ENCODE measurements around the gene NR6A1.

Gene NR6A1

DNA sequence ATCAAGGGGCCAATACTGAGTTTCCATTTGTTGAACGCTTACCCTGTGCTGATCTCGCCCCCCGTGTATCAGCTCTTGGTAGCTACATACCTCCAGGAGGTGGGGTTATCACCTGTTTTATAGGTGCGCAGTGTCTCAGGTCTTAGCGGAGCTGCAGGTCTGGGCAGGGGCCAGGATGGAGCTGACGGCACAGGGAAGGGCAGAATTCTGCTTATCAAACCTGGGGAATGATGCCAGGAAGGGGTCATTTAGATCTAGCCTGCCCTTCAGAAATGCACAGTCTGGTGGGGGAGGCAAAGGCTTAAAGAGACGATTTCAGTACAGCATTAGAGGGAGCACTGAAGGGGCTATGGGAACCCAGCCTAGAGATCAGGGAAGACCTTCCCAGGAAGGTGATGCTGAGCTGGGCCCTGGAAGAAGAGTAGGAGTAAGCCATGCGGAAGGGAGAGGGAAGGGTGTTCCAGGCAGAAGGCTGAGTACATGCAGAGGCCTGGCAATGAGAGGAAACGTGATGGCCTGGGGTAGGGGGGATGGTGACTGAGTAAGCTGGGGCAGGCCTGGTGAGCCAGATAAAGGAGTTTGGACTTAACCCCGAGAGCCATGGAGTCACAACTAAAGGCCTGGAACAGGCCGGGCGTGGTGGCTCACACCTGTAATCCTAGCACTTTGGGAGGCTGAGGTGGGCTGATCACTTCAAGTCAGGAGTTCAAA lies 37.3 kb upstream of the NR6A1 start:
- no peak overlapping the region for H4K5ac ChIP-seq (ENCODE audit: low read length)
- H2BK15ac ChIP-seq (replicated peaks; ENCODE audit: low read depth): no peak overlapping the region
- no peaks in the 10 kb centered on the region for H3K27me3 ChIP-seq (ENCODE audit: insufficient read depth, low read length, poor library complexity)
- H3K9ac ChIP-seq (ENCODE audit: low read length): no peak overlapping the region
- H3K23ac ChIP-seq (ENCODE audit: low read length): no peak overlapping the region
- no peak overlapping the region for H3K56ac ChIP-seq (ENCODE audit: low read length)
- H2AK5ac ChIP-seq (ENCODE audit: low read length): no peak overlapping the region
- H3K4ac ChIP-seq (ENCODE audit: low read depth, low read length): no peak overlapping the region
- no peaks in the 10 kb centered on the region for H3K79me2 ChIP-seq (ENCODE audit: control insufficient read depth, insufficient read depth, low read length)
- no peak overlapping the region for H2BK5ac ChIP-seq (ENCODE audit: low read length)
- no peak overlapping the region for H4K8ac ChIP-seq (ENCODE audit: low read depth, low read length)
- H3K79me1 ChIP-seq (ENCODE audit: low read length): no peaks in the 10 kb centered on the region
- H3K4me3 ChIP-seq (ENCODE audit: low read length): no peak overlapping the region
- H3K4me2 ChIP-seq (ENCODE audit: low read length): no peak overlapping the region
- H3K4me1 ChIP-seq (ENCODE audit: control insufficient read depth, low read depth, low read length): peaks cover 7% of the 10 kb centered on the region
- no peak overlapping the region for H3K18ac ChIP-seq (ENCODE audit: low read length)
- H3K27ac ChIP-seq (ENCODE audit: low read depth, low read length): no peak overlapping the region
- no peak for DNase-seq
- no peaks in the 10 kb centered on the region for H3K36me3 ChIP-seq (ENCODE audit: control insufficient read depth, insufficient read depth, low read length)
- WGBS (ENCODE audit: extremely low coverage, insufficient coverage, low lambda C conversion rate): no CpG with 5 or more reads among the region's 12 CpGs
- no peak overlapping the region for H2BK120ac ChIP-seq (ENCODE audit: low read depth, low read length)

DNA sequence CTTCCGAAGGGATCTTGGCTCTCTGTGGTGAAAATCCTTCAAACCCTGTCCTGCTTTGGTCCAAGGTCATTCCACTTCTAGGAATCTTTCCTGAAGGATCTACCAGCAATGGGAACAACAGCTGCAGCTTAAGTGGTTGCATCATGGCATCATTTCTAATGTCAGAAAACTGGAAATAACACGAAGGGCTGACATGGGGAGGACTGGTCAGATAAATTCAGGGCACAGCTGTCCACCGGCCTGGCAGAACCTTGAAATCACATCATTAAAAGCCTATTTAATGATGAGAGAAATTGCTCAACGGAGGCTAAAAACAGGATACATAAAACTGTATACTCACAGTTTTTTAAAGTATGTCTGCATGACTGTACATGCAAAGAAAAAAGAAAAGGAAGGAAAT lies 34.1 kb upstream of the NR6A1 start:
- Histone ChIP-seq H3K23ac (ENCODE audit: low read length) (no peak overlapping the region), H3K4ac (ENCODE audit: low read depth, low read length) (no peak overlapping the region), H4K5ac (ENCODE audit: low read length) (no peak overlapping the region), H2AK5ac (ENCODE audit: low read length) (no peak overlapping the region), H3K56ac (ENCODE audit: low read length) (no peak overlapping the region), H2BK120ac (ENCODE audit: low read depth, low read length) (no peak overlapping the region), H3K4me1 (ENCODE audit: control insufficient read depth, low read depth, low read length) (no peaks in the 10 kb centered on the region), H3K9ac (ENCODE audit: low read length) (no peak overlapping the region), H3K79me2 (ENCODE audit: control insufficient read depth, insufficient read depth, low read length) (no peaks in the 10 kb centered on the region), H3K79me1 (ENCODE audit: low read length) (no peaks in the 10 kb centered on the region), H4K8ac (ENCODE audit: low read depth, low read length) (no peak overlapping the region), H3K18ac (ENCODE audit: low read length) (no peak overlapping the region), H3K27ac (ENCODE audit: low read depth, low read length) (no peak overlapping the region), H3K4me3 (ENCODE audit: low read length) (no peak overlapping the region), H3K36me3 (ENCODE audit: control insufficient read depth, insufficient read depth, low read length) (no peaks in the 10 kb centered on the region), H3K4me2 (ENCODE audit: low read length) (no peak overlapping the region), H2BK5ac (ENCODE audit: low read length) (no peak overlapping the region), H2BK15ac (replicated peaks; ENCODE audit: low read depth) (no peak overlapping the region), H3K27me3 (ENCODE audit: insufficient read depth, low read length, poor library complexity) (no peaks in the 10 kb centered on the region)
- DNase-seq: no peak
- WGBS (ENCODE audit: extremely low coverage, insufficient coverage, low lambda C conversion rate): no CpG with 5 or more reads among the region's 4 CpGs

DNA sequence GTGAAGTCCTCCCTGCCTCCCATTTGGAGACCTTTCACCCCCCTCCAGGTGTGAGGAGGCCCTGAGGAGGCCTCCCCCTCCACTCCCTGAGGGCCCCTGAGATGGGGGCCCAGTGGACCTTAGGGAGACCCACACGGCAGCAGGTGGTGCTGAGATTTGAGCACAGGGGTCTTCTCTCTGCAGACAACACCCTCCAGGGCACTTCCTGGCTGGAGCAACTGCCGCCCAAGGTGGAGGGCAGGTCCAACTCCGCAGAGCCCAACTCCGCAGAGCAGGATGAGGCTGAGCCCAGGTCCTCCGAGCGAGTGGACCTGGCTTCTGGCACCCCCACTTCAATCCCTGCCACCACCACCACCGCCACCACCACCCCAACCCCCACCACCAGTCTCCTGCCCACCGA lies 32.8 kb upstream of the NR6A1 start:
- no peaks in the 10 kb centered on the region for H3K27me3 ChIP-seq (ENCODE audit: insufficient read depth, low read length, poor library complexity)
- no CpG with 5 or more reads among the region's 8 CpGs for WGBS (ENCODE audit: extremely low coverage, insufficient coverage, low lambda C conversion rate)
- H3K4ac ChIP-seq (ENCODE audit: low read depth, low read length): no peak overlapping the region
- no peaks in the 10 kb centered on the region for H3K36me3 ChIP-seq (ENCODE audit: control insufficient read depth, insufficient read depth, low read length)
- H3K4me2 ChIP-seq (ENCODE audit: low read length): no peak overlapping the region
- H3K4me1 ChIP-seq (ENCODE audit: control insufficient read depth, low read depth, low read length): no peaks in the 10 kb centered on the region
- DNase-seq: no peak
- H3K23ac ChIP-seq (ENCODE audit: low read length): no peak overlapping the region
- no peak overlapping the region for H4K8ac ChIP-seq (ENCODE audit: low read depth, low read length)
- H3K79me1 ChIP-seq (ENCODE audit: low read length): no peaks in the 10 kb centered on the region
- H2BK15ac ChIP-seq (replicated peaks; ENCODE audit: low read depth): no peak overlapping the region
- no peak overlapping the region for H3K9ac ChIP-seq (ENCODE audit: low read length)
- no peak overlapping the region for H2BK5ac ChIP-seq (ENCODE audit: low read length)
- H2BK120ac ChIP-seq (ENCODE audit: low read depth, low read length): no peak overlapping the region
- H3K4me3 ChIP-seq (ENCODE audit: low read length): no peak overlapping the region
- no peak overlapping the region for H3K27ac ChIP-seq (ENCODE audit: low read depth, low read length)
- no peaks in the 10 kb centered on the region for H3K79me2 ChIP-seq (ENCODE audit: control insufficient read depth, insufficient read depth, low read length)
- no peak overlapping the region for H2AK5ac ChIP-seq (ENCODE audit: low read length)
- H3K18ac ChIP-seq (ENCODE audit: low read length): no peak overlapping the region
- H4K5ac ChIP-seq (ENCODE audit: low read length): no peak overlapping the region
- H3K56ac ChIP-seq (ENCODE audit: low read length): no peak overlapping the region

DNA sequence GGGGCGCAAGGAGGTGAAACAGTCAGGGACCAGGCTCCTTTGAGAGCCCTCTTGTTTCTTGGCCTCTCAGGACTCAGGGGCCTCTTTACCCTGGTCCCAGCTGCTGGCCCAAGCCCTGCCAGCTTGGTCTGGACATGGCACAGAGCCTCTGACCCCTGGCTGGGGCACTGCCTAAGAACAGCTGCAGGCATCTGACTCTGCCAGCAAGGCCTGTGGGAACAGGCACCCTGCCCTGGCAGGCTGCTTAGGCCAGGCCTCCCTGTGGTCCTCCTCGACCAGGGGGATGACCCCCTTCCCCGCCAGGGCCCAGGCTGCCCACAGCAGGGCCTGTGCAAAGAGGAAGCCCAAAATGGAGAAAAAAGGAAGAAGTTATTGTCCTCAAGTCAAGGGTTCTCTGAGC lies 31.3 kb upstream of the NR6A1 start:
- H3K9ac ChIP-seq (ENCODE audit: low read length): no peak overlapping the region
- no peak overlapping the region for H3K23ac ChIP-seq (ENCODE audit: low read length)
- H3K4me1 ChIP-seq (ENCODE audit: control insufficient read depth, low read depth, low read length): no peaks in the 10 kb centered on the region
- DNase-seq: no peak
- no peak overlapping the region for H3K56ac ChIP-seq (ENCODE audit: low read length)
- no peaks in the 10 kb centered on the region for H3K79me1 ChIP-seq (ENCODE audit: low read length)
- no peak overlapping the region for H3K4me3 ChIP-seq (ENCODE audit: low read length)
- H2AK5ac ChIP-seq (ENCODE audit: low read length): no peak overlapping the region
- no peak overlapping the region for H3K18ac ChIP-seq (ENCODE audit: low read length)
- no peak overlapping the region for H4K8ac ChIP-seq (ENCODE audit: low read depth, low read length)
- no peaks in the 10 kb centered on the region for H3K27me3 ChIP-seq (ENCODE audit: insufficient read depth, low read length, poor library complexity)
- H2BK120ac ChIP-seq (ENCODE audit: low read depth, low read length): no peak overlapping the region
- no peak overlapping the region for H3K27ac ChIP-seq (ENCODE audit: low read depth, low read length)
- H2BK5ac ChIP-seq (ENCODE audit: low read length): no peak overlapping the region
- no peak overlapping the region for H3K4me2 ChIP-seq (ENCODE audit: low read length)
- no peak overlapping the region for H4K5ac ChIP-seq (ENCODE audit: low read length)
- H3K36me3 ChIP-seq (ENCODE audit: control insufficient read depth, insufficient read depth, low read length): no peaks in the 10 kb centered on the region
- H3K4ac ChIP-seq (ENCODE audit: low read depth, low read length): no peak overlapping the region
- H2BK15ac ChIP-seq (replicated peaks; ENCODE audit: low read depth): no peak overlapping the region
- WGBS (ENCODE audit: extremely low coverage, insufficient coverage, low lambda C conversion rate): no CpG with 5 or more reads among the region's 3 CpGs
- H3K79me2 ChIP-seq (ENCODE audit: control insufficient read depth, insufficient read depth, low read length): no peaks in the 10 kb centered on the region

DNA sequence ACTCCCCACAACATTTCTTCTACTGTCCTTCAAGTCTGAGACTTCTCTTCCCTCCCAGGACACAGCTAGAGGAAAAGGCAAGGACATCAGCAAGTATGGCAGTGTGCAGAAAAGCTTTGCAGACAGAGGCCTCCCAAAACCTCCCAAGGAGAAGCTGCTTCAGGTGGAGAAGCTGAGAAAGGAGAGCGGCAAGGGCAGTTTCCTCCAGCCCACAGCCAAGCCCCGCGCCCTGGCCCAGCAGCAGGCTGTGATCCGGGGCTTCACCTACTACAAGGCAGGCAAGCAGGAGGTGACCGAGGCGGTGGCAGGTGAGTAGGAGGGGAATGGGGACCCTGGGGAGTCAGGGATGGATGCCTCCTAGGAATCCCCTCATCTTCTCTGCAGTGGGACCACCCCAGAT lies 30.2 kb upstream of the NR6A1 start:
- no peak overlapping the region for H3K4me2 ChIP-seq (ENCODE audit: low read length)
- H2BK120ac ChIP-seq (ENCODE audit: low read depth, low read length): no peak overlapping the region
- H3K9ac ChIP-seq (ENCODE audit: low read length): no peak overlapping the region
- H3K23ac ChIP-seq (ENCODE audit: low read length): no peak overlapping the region
- H3K4me1 ChIP-seq (ENCODE audit: control insufficient read depth, low read depth, low read length): no peaks in the 10 kb centered on the region
- no CpG with 5 or more reads among the region's 6 CpGs for WGBS (ENCODE audit: extremely low coverage, insufficient coverage, low lambda C conversion rate)
- DNase-seq: no peak
- no peaks in the 10 kb centered on the region for H3K79me2 ChIP-seq (ENCODE audit: control insufficient read depth, insufficient read depth, low read length)
- no peak overlapping the region for H3K56ac ChIP-seq (ENCODE audit: low read length)
- H3K18ac ChIP-seq (ENCODE audit: low read length): no peak overlapping the region
- H3K27ac ChIP-seq (ENCODE audit: low read depth, low read length): no peak overlapping the region
- no peak overlapping the region for H4K8ac ChIP-seq (ENCODE audit: low read depth, low read length)
- no peak overlapping the region for H3K4ac ChIP-seq (ENCODE audit: low read depth, low read length)
- H3K36me3 ChIP-seq (ENCODE audit: control insufficient read depth, insufficient read depth, low read length): no peaks in the 10 kb centered on the region
- H4K5ac ChIP-seq (ENCODE audit: low read length): no peak overlapping the region
- H3K27me3 ChIP-seq (ENCODE audit: insufficient read depth, low read length, poor library complexity): no peaks in the 10 kb centered on the region
- H3K79me1 ChIP-seq (ENCODE audit: low read length): no peaks in the 10 kb centered on the region
- no peak overlapping the region for H2BK15ac ChIP-seq (replicated peaks; ENCODE audit: low read depth)
- no peak overlapping the region for H3K4me3 ChIP-seq (ENCODE audit: low read length)
- H2AK5ac ChIP-seq (ENCODE audit: low read length): no peak overlapping the region
- H2BK5ac ChIP-seq (ENCODE audit: low read length): no peak overlapping the region

Measured in mesendoderm (in vitro differentiated cells).